Neural cell (in vitro differentiated cells): ENCODE measurements around the gene SLC25A26.

Experiments
- RAD21 ChIP-seq: fragments of 450-650 bp; conservative IDR thresholded peaks from 2 replicates; pipeline ENCODE4 v1.6.1; 2014; ENCODE audit warnings: antibody characterized with exemption, mild to moderate bottlenecking, moderate library complexity
- SMC3 ChIP-seq: fragments of 450-650 bp; conservative IDR thresholded peaks from 2 replicates; pipeline ENCODE4 v1.6.1; 2014; ENCODE audit warnings: antibody characterized with exemption, mild to moderate bottlenecking, moderate library complexity; ENCODE audit not compliant: poor library complexity

- TF ChIP-seq RAD21 (no peak), SMC3 (no peak)
Observed at GRCh38 chr3:66299891-66300290, 79.1 kb downstream of the SLC25A26 start.
